Neural cell (in vitro differentiated cells): Measurements from ENCODE around the gene ZSWIM7. TPM values are rescaled to one million over a fixed set of nuclear protein-coding genes. Genes with fewer than 3 reads are reported as not detected.

ENCODE experiments used
- H2AFZ ChIP-seq: fragments of 200-600, 300-800 bp; sonication (generic), shearing (Covaris generic); 2 replicates; pipeline ENCODE4 v1.6.0; 2014; ENCODE audit warnings: low read depth, mild to moderate bottlenecking, antibody characterized with exemption, low read length, moderate library complexity
- H3F3A ChIP-seq: fragments of 200-600 bp; shearing (Covaris generic); 2 replicates; pipeline ENCODE4 v1.6.1; 2016; ENCODE audit warnings: mild to moderate bottlenecking, moderate library complexity, mixed read lengths, antibody characterized with exemption, low read length; ENCODE audit not compliant: insufficient read depth, poor library complexity, severe bottlenecking
- H3K27ac ChIP-seq: fragments of 200-600, 300-800 bp; sonication (generic), shearing (Covaris generic); 2 replicates; pipeline ENCODE4 v1.5.1; 2014; ENCODE audit warnings: mild to moderate bottlenecking, low read length, moderate library complexity
- H3K27me3 ChIP-seq: fragments of 300-800, 200-600 bp; sonication (generic), shearing (Covaris generic); 2 replicates; pipeline ENCODE4 v1.6.0; 2014; ENCODE audit warnings: mild to moderate bottlenecking, low read depth, low read length, moderate library complexity; ENCODE audit not compliant: insufficient read depth
- H3K36me3 ChIP-seq: fragments of 300-800, 200-600 bp; sonication (generic), shearing (Covaris generic); 2 replicates; pipeline ENCODE4 v1.5.1; 2014; ENCODE audit warnings: mild to moderate bottlenecking, antibody characterized with exemption, low read length, moderate library complexity; ENCODE audit not compliant: insufficient read depth
- H3K4me2 ChIP-seq: fragments of 300-800, 200-600 bp; sonication (generic), shearing (Covaris generic); 2 replicates; pipeline ENCODE4 v1.6.0; 2014; ENCODE audit warnings: mild to moderate bottlenecking, low read length
- H3K4me3 ChIP-seq: fragments of 300-800, 200-600 bp; sonication (generic), shearing (Covaris generic); 2 replicates; pipeline ENCODE4 v1.5.1; 2014; ENCODE audit warnings: mild to moderate bottlenecking, low read length, moderate library complexity
- H3K79me2 ChIP-seq: fragments of 200-600 bp; shearing (Covaris generic); replicated peaks from 2 replicates; pipeline ENCODE4 v1.6.0; 2014; ENCODE audit warnings: mild to moderate bottlenecking, low read length, moderate library complexity; ENCODE audit not compliant: insufficient read depth
- H3K9ac ChIP-seq: fragments of 300-800, 200-600 bp; sonication (generic), shearing (Covaris generic); 2 replicates; pipeline ENCODE4 v1.6.1; 2016; ENCODE audit warnings: mild to moderate bottlenecking, low read length, mixed read lengths
- H3K9me2 ChIP-seq: fragments of 200-600 bp; shearing (Covaris generic); 2 replicates; pipeline ENCODE4 v1.6.1; 2016; ENCODE audit warnings: mild to moderate bottlenecking, low read length, mixed read lengths; ENCODE audit not compliant: insufficient read depth
- H3K9me3 ChIP-seq: fragments of 200-600, 300-800 bp; sonication (generic), shearing (Covaris generic); 2 replicates; pipeline ENCODE4 v1.6.1; 2016; ENCODE audit warnings: mild to moderate bottlenecking, mixed run types, low read length, moderate library complexity, mixed read lengths
- H4K20me1 ChIP-seq: fragments of 200-600 bp; shearing (Covaris generic); 2 replicates; pipeline ENCODE4 v1.6.1; 2016; ENCODE audit warnings: mild to moderate bottlenecking, mixed run types; ENCODE audit not compliant: insufficient read depth
- EP300 ChIP-seq: fragments of 450-650 bp; conservative IDR thresholded peaks from 2 replicates; pipeline ENCODE4 v1.6.1; 2014; ENCODE audit warnings: antibody characterized with exemption, mild to moderate bottlenecking, moderate library complexity; ENCODE audit not compliant: poor library complexity, severe bottlenecking
- EZH2 ChIP-seq: fragments of 200-600, 300-800 bp; shearing (Covaris generic), sonication (generic); IDR thresholded peaks from 2 replicates; pipeline ENCODE4 v1.6.1; 2014; ENCODE audit warnings: antibody characterized with exemption, low read length, borderline replicate concordance, mild to moderate bottlenecking; ENCODE audit not compliant: insufficient read depth, poor library complexity, severe bottlenecking
- MXI1 ChIP-seq: fragments of 450-650 bp; conservative IDR thresholded peaks from 2 replicates; pipeline ENCODE4 v1.6.1; 2014; ENCODE audit warnings: antibody characterized with exemption, mild to moderate bottlenecking; ENCODE audit not compliant: poor library complexity, severe bottlenecking
- POLR2AphosphoS5 ChIP-seq: IDR thresholded peaks from 2 replicates; pipeline ENCODE4 v1.6.1; 2012
- RAD21 ChIP-seq: fragments of 450-650 bp; conservative IDR thresholded peaks from 2 replicates; pipeline ENCODE4 v1.6.1; 2014; ENCODE audit warnings: antibody characterized with exemption, mild to moderate bottlenecking, moderate library complexity
- REST ChIP-seq: IDR thresholded peaks from 2 replicates; pipeline ENCODE4 v1.6.1; 2012; ENCODE audit warnings: borderline replicate concordance
- SMC3 ChIP-seq: fragments of 450-650 bp; conservative IDR thresholded peaks from 2 replicates; pipeline ENCODE4 v1.6.1; 2014; ENCODE audit warnings: antibody characterized with exemption, mild to moderate bottlenecking, moderate library complexity; ENCODE audit not compliant: poor library complexity
- TAF1 ChIP-seq: IDR thresholded peaks from 2 replicates; pipeline ENCODE4 v1.6.1; 2012; ENCODE audit warnings: low read depth
- polyA plus RNA-seq: library from polyadenylated mRNA; depleted of rRNA; stranded (reverse); fragments of >200 nt; gene quantifications from 2 replicates; pipeline ENCODE4 v1.2.3, GENCODE V29; 2014
- TF ChIP-seq, protein P1 (sequence below): fragments of 450-650 bp; IDR thresholded peaks from 2 replicates; pipeline ENCODE4 v1.5.1; 2014; ENCODE audit warnings: antibody characterized with exemption, mild to moderate bottlenecking, moderate library complexity; ENCODE audit not compliant: poor library complexity, severe bottlenecking

ZSWIM7 gene
- polyA plus RNA-seq, 1 donor from 2014 or later = 34.0 TPM

DNA sequence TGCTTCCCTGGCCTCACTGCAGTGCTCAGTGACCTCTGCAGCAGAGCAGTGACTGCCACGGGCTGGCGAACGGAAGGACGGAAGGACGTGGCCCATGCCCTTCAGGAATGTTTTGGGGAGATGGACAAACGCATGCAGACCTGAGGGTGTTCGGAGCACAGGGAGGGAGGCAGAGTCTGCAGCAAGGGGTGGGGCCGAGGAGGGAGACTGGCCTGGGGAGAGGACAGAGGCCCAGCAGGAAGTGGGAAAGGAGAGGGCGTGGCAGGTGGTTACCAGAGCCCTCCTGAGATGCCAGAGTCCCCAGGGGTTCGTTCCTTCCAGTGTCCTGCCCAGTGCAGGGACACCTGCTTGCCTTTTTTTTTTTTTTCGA lies 32.6 kb downstream of the ZSWIM7 start:
- TF ChIP-seq POLR2AphosphoS5 (no peak), REST (no peak), TAF1 (no peak), SMC3 (no peak), RAD21 (no peak), EZH2 (no peak), EP300 (no peak), MXI1 (no peak)
- TF ChIP-seq, protein P1, sequence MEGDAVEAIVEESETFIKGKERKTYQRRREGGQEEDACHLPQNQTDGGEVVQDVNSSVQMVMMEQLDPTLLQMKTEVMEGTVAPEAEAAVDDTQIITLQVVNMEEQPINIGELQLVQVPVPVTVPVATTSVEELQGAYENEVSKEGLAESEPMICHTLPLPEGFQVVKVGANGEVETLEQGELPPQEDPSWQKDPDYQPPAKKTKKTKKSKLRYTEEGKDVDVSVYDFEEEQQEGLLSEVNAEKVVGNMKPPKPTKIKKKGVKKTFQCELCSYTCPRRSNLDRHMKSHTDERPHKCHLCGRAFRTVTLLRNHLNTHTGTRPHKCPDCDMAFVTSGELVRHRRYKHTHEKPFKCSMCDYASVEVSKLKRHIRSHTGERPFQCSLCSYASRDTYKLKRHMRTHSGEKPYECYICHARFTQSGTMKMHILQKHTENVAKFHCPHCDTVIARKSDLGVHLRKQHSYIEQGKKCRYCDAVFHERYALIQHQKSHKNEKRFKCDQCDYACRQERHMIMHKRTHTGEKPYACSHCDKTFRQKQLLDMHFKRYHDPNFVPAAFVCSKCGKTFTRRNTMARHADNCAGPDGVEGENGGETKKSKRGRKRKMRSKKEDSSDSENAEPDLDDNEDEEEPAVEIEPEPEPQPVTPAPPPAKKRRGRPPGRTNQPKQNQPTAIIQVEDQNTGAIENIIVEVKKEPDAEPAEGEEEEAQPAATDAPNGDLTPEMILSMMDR = no peak
- no peaks in the 10 kb centered on the region for H3K36me3 ChIP-seq
- no peaks in the 10 kb centered on the region for H3K27me3 ChIP-seq
- no peaks in the 10 kb centered on the region for H3K79me2 ChIP-seq
- H3K4me2 ChIP-seq = no peak overlapping the region
- H3K4me3 ChIP-seq = peak overlapping the region; percentile 23
- H3K9ac ChIP-seq = peak overlapping the region; percentile 55
- H2AFZ ChIP-seq = peak overlapping the region; percentile 52
- peak overlapping the region; percentile 52 for H3K27ac ChIP-seq
- H3K9me2 ChIP-seq = no peaks in the 10 kb centered on the region
- H3F3A ChIP-seq = no peaks in the 10 kb centered on the region
- H4K20me1 ChIP-seq = no peaks in the 10 kb centered on the region
- no peaks in the 10 kb centered on the region for H3K9me3 ChIP-seq

- TF ChIP-seq TAF1 (peak; percentile 29), EP300 (peak; percentile 46), RAD21 (no peak), REST (peak; percentile 58), POLR2AphosphoS5 (no peak), EZH2 (no peak), MXI1 (no peak), SMC3 (no peak)
- TF ChIP-seq, protein P1 = no peak
- H2AFZ ChIP-seq = peak overlapping the region; percentile 52
- H3K9ac ChIP-seq = peak overlapping the region; percentile 55
- H3K36me3 ChIP-seq = no peaks in the 10 kb centered on the region
- no peak overlapping the region for H3K4me2 ChIP-seq
- no peaks in the 10 kb centered on the region for H3K79me2 ChIP-seq
- no peaks in the 10 kb centered on the region for H3K9me3 ChIP-seq
- H4K20me1 ChIP-seq = no peaks in the 10 kb centered on the region
- peak overlapping the region; percentile 23 for H3K4me3 ChIP-seq
- H3K27me3 ChIP-seq = no peaks in the 10 kb centered on the region
- no peaks in the 10 kb centered on the region for H3K9me2 ChIP-seq
- peak overlapping the region; percentile 52 for H3K27ac ChIP-seq
- H3F3A ChIP-seq = no peaks in the 10 kb centered on the region
Measured at GRCh38 chr17:15966183-15966878, 33.2 kb downstream of the ZSWIM7 start.
